ENCODE data around the gene PRRT1B. TPM values are rescaled to one million over a fixed set of nuclear protein-coding genes. Genes with fewer than 3 reads are reported as not detected.

The PRRT1B gene
- total and polyA plus RNA-seq, 2 donors (not counting 1 experiment from before 2014, with no cell fraction given), result not detected

- no peak overlapping the region for H3K4me3 Mint-ChIP-seq
- no peaks in the 10 kb centered on the region for H3K27me3 Mint-ChIP-seq
- Histone ChIP-seq H3K27me3 (replicated peaks in 1 of 4; ENCODE audit: control extremely low read depth in 1 of 4, control insufficient read depth in 3 of 4, insufficient read depth in 4 of 4, low read length in 3 of 4) (no peaks in the 10 kb centered on the region), H3K4me1 (ENCODE audit: control insufficient read depth in 2 of 2, insufficient read depth in 2 of 2, low read length in 2 of 2) (no peaks in the 10 kb centered on the region), H3K9ac (ENCODE audit: low read length) (no peak overlapping the region), H3K36me3 (replicated peaks in 1 of 2; ENCODE audit: control extremely low read depth in 1 of 2, control insufficient read depth in 1 of 2, extremely low read depth in 1 of 2, insufficient read depth in 2 of 2, low read length in 1 of 2) (peaks cover 0 to 10% of the 10 kb centered on the region in 2 experiments), H3K4me2 (replicated peaks; ENCODE audit: low read depth, low read length, poor library complexity, severe bottlenecking) (no peak overlapping the region), H2AFZ (ENCODE audit: insufficient read depth, low read depth, low read length, poor library complexity, severe bottlenecking) (no peak overlapping the region), H4K20me1 (ENCODE audit: control insufficient read depth, insufficient read depth, low read length, poor library complexity, severe bottlenecking) (no peaks in the 10 kb centered on the region), H3K27ac (ENCODE audit: low read length in 2 of 2) (no peak overlapping the region), H3K9me3 (ENCODE audit: control extremely low read depth in 1 of 3, control insufficient read depth in 2 of 3, insufficient read depth in 1 of 3, low read length in 2 of 3) (peaks cover 0 to 14% (median 4%) of the 10 kb centered on the region in 3 donors), H3K79me2 (ENCODE audit: control insufficient read depth, insufficient read depth, low read length) (no peaks in the 10 kb centered on the region), H3K4me3 (ENCODE audit: control extremely low read depth in 1 of 5, extremely low read depth in 1 of 5, insufficient read depth in 1 of 5, low read depth in 2 of 5, low read length in 4 of 5) (no peak overlapping the region)
- no peak overlapping the region for H3K27ac Mint-ChIP-seq
- no peaks in the 10 kb centered on the region for H3K4me1 Mint-ChIP-seq
- intact Hi-C loops (cut with micrococcal nuclease), result loop anchor here (5.0 kb wide), 1 partner anchor 34 kb away; the partner anchor contains the start of gene UCK1
- WGBS (ENCODE audit: insufficient coverage), result no CpG with 5 or more reads among the region's 3 CpGs
- CTCF ChIA-PET, result no interaction called here
- ATAC-seq (ENCODE audit: low read depth) (no peak), DNase-seq (no peak)
- POLR2A ChIA-PET, result interaction anchor here (0.6 kb wide), 1 partner anchor 64 kb away, joined by 3 read pairs; no protein-coding TSS in a partner anchor
- no peaks in the 10 kb centered on the region for H3K9me3 Mint-ChIP-seq (ENCODE audit: insufficient read depth)
- no peak for TF ChIP-seq CTCF (IDR thresholded peaks at IDR 0.05)
- TF ChIP-seq EZH2 (IDR thresholded peaks at IDR 0.05; ENCODE audit: borderline replicate concordance, insufficient read depth, low read depth, low read length, poor library complexity, severe bottlenecking), result no peak
These were observed 20.8 kb downstream of the PRRT1B start for GRCh38 chr9:131566158-131566557.

- Histone ChIP-seq H3K9me3 (ENCODE audit: control extremely low read depth in 1 of 3, control insufficient read depth in 2 of 3, insufficient read depth in 1 of 3, low read length in 2 of 3) (peaks cover 0 to 6% (median 0%) of the 10 kb centered on the region in 3 donors), H3K9ac (ENCODE audit: low read length) (no peak overlapping the region), H3K4me2 (replicated peaks; ENCODE audit: low read depth, low read length, poor library complexity, severe bottlenecking) (no peak overlapping the region), H3K36me3 (replicated peaks in 1 of 2; ENCODE audit: control extremely low read depth in 1 of 2, control insufficient read depth in 1 of 2, extremely low read depth in 1 of 2, insufficient read depth in 2 of 2, low read length in 1 of 2) (peaks cover 0 to 22% of the 10 kb centered on the region in 2 experiments), H3K4me3 (ENCODE audit: control extremely low read depth in 1 of 5, extremely low read depth in 1 of 5, insufficient read depth in 1 of 5, low read depth in 2 of 5, low read length in 4 of 5) (no peak overlapping the region), H3K4me1 (ENCODE audit: control insufficient read depth in 2 of 2, insufficient read depth in 2 of 2, low read length in 2 of 2) (no peaks in the 10 kb centered on the region), H4K20me1 (ENCODE audit: control insufficient read depth, insufficient read depth, low read length, poor library complexity, severe bottlenecking) (no peaks in the 10 kb centered on the region), H3K27me3 (replicated peaks in 1 of 4; ENCODE audit: control extremely low read depth in 1 of 4, control insufficient read depth in 3 of 4, insufficient read depth in 4 of 4, low read length in 3 of 4) (no peaks in the 10 kb centered on the region), H3K27ac (ENCODE audit: low read length in 2 of 2) (no peak overlapping the region), H2AFZ (ENCODE audit: insufficient read depth, low read depth, low read length, poor library complexity, severe bottlenecking) (no peak overlapping the region), H3K79me2 (ENCODE audit: control insufficient read depth, insufficient read depth, low read length) (no peaks in the 10 kb centered on the region)
- intact Hi-C loops (cut with micrococcal nuclease), result loop anchor here (5.0 kb wide), 1 partner anchor 36 kb away; the partner anchor contains the start of gene UCK1
- no peaks in the 10 kb centered on the region for H3K4me1 Mint-ChIP-seq
- H3K9me3 Mint-ChIP-seq (ENCODE audit: insufficient read depth), result no peaks in the 10 kb centered on the region
- no peaks in the 10 kb centered on the region for H3K27me3 Mint-ChIP-seq
- ChIA-PET CTCF (no interaction called here), POLR2A (no interaction called here)
- WGBS (ENCODE audit: insufficient coverage), result 100% methylated on average over 7 of the region's 8 CpGs
- no peak overlapping the region for H3K4me3 Mint-ChIP-seq
- TF ChIP-seq EZH2 (IDR thresholded peaks at IDR 0.05; ENCODE audit: borderline replicate concordance, insufficient read depth, low read depth, low read length, poor library complexity, severe bottlenecking), result no peak
- ATAC-seq (ENCODE audit: low read depth), result peak; percentile 33
- peak overlapping the region; percentile 6 for H3K27ac Mint-ChIP-seq
- peak; percentile 22 for DNase-seq
These were observed 22.6 kb downstream of the PRRT1B start for GRCh38 chr9:131567910-131568309.
